HepG2 (cell line): ENCODE data around the gene KLHL18. TPM values are rescaled to one million over a fixed set of nuclear protein-coding genes. Genes with fewer than 3 reads are reported as not detected.

Source experiments
- ATAC-seq: fragments of 200-7000 bp; cut with Tn5 transposase; 3 replicates; pipeline ENCODE4 v1.9.1; 2020; ENCODE audit warnings: mild to moderate bottlenecking, moderate library complexity
- BruUV-seq: library from RNA; stranded (reverse); fragments of 400-500 nt; replicated peaks from 2 replicates; lab custom pipeline; 2021; lab: Mats Ljungman, UMichigan
- CTCF ChIA-PET: fragments of 300-600 bp; formaldehyde crosslinking; extraction: SDS; loops from one replicate; lab custom pipeline; 2021; ENCODE audit warnings: low total read pairs, inconsistent platforms, low intra/inter-chr PET ratio; lab: Yijun Ruan, JAX
- POLR2A ChIA-PET: fragments of 350-600 bp; sonication (Branson Sonifier 250); formaldehyde crosslinking; loops from one replicate; lab custom pipeline; 2020; ENCODE audit warnings: antibody characterized with exemption, inconsistent platforms; lab: Yijun Ruan, JAX
- DNase-seq: peaks from one replicate; pipeline ENCODE4 v3.0.0-alpha.2; 2015; ENCODE audit warnings: low spot score
- FAIRE-seq: peaks from 3 replicates; lab custom pipeline; 2011; peaks lifted over from hg19 to GRCh38; lab: Jason Lieb, UNC
- H2AFZ ChIP-seq: one replicate; pipeline ENCODE4 v1.6.1; 2011; ENCODE audit warnings: low read length, inconsistent platforms
- H3K27ac ChIP-seq: fragments of 300-600 bp; 3 replicates; pipeline ENCODE4 v1.8.0; 2011; ENCODE audit warnings: mixed run types, mild to moderate bottlenecking, mixed read lengths, low read length, inconsistent platforms; ENCODE audit not compliant: insufficient read depth; ENCODE audit errors: extremely low read length
- H3K27me3 ChIP-seq, 2 experiments: fragments of 200-600 bp in 1 of 2; 2 replicates in 1 of 2; 3 replicates in 1 of 2; pipeline versions ENCODE4 v1.6.0 to v1.8.0; 2011; ENCODE audit warnings: low read length in 2 of 2, mild to moderate bottlenecking in 2 of 2, moderate library complexity in 2 of 2, inconsistent platforms in 1 of 2; ENCODE audit not compliant: insufficient read depth in 2 of 2, control insufficient read depth in 1 of 2
- H3K36me3 ChIP-seq, 2 experiments: fragments of 200-600 bp in 1 of 2; replicated peaks in 1 of 2; 2 replicates in 1 of 2; 3 replicates in 1 of 2; pipeline versions ENCODE4 v1.5.1 to v1.8.0; 2011; ENCODE audit warnings: low read length in 2 of 2, inconsistent platforms in 1 of 2; ENCODE audit not compliant: insufficient read depth in 2 of 2, control insufficient read depth in 1 of 2
- H3K4me1 ChIP-seq: 2 replicates; pipeline ENCODE4 v1.5.1; 2012; ENCODE audit warnings: low read length, inconsistent platforms; ENCODE audit not compliant: insufficient read depth
- H3K4me2 ChIP-seq: 2 replicates; pipeline ENCODE4 v1.6.0; 2011; ENCODE audit warnings: low read depth, low read length, inconsistent platforms
- H3K4me3 ChIP-seq, 3 experiments: fragments of 200-600 bp in 1 of 3; sonication (generic), shearing (Covaris generic) in 1 of 3; replicated peaks in 1 of 3; 2 replicates each; pipeline ENCODE4 v1.5.1; 2011 to 2016; ENCODE audit warnings: low read length in 3 of 3, inconsistent platforms in 2 of 3, low read depth in 2 of 3, mild to moderate bottlenecking in 2 of 3, control low read depth in 1 of 3, mixed read lengths in 1 of 3; ENCODE audit not compliant: insufficient read depth in 1 of 3
- H3K79me2 ChIP-seq: one replicate; pipeline ENCODE4 v1.6.1; 2011; ENCODE audit warnings: low read length, inconsistent platforms; ENCODE audit not compliant: insufficient read depth
- H3K9ac ChIP-seq: 2 replicates; pipeline ENCODE4 v1.6.0; 2011; ENCODE audit warnings: mild to moderate bottlenecking, low read depth, low read length, inconsistent platforms; ENCODE audit not compliant: insufficient read depth
- H3K9me3 ChIP-seq: 2 replicates; pipeline ENCODE4 v1.5.1; 2012; ENCODE audit warnings: mild to moderate bottlenecking, low read length
- H4K20me1 ChIP-seq: 2 replicates; pipeline ENCODE4 v1.6.0; 2011; ENCODE audit warnings: inconsistent platforms, mild to moderate bottlenecking, low read length, moderate library complexity; ENCODE audit not compliant: insufficient read depth
- AHR ChIP-seq: IDR thresholded peaks from 2 replicates; pipeline ENCODE4 v1.6.1; 2018; ENCODE audit warnings: missing genetic modification reagents, missing compliant biosample characterization
- CHD4 ChIP-seq: fragments of 200-600 bp; sonication (generic); IDR thresholded peaks from 2 replicates; pipeline ENCODE4 v1.7.0; 2017; ENCODE audit warnings: mild to moderate bottlenecking, low read length, borderline replicate concordance
- RARA ChIP-seq: IDR thresholded peaks from 2 replicates; pipeline ENCODE4 v1.6.1; 2016; ENCODE audit warnings: missing genetic modification reagents, missing compliant biosample characterization
- RARG ChIP-seq: sonication (generic); formaldehyde crosslinking; IDR thresholded peaks from 2 replicates; pipeline ENCODE4 v1.4.0; 2020; ENCODE audit warnings: low read depth, mild to moderate bottlenecking, missing genetic modification reagents
- SMC3 ChIP-seq: IDR thresholded peaks from 2 replicates; pipeline ENCODE4 v1.6.1; 2011; ENCODE audit warnings: low read length, improper control_type of control experiment
- ZBTB20 ChIP-seq: sonication (generic); formaldehyde crosslinking; IDR thresholded peaks from 2 replicates; pipeline ENCODE4 v1.8.1; 2023; ENCODE audit warnings: missing genetic modification reagents, low read depth, mild to moderate bottlenecking, borderline replicate concordance
- ZBTB7A ChIP-seq: sonication (generic); formaldehyde crosslinking; IDR thresholded peaks from 2 replicates; pipeline ENCODE4 v1.8.0; 2022; ENCODE audit warnings: mild to moderate bottlenecking, missing genetic modification reagents
- ZNF180 ChIP-seq: sonication (generic); formaldehyde crosslinking; IDR thresholded peaks from 2 replicates; pipeline ENCODE4 v1.4.0; 2020; ENCODE audit warnings: low read depth, missing genetic modification reagents, borderline replicate concordance
- ZNF343 ChIP-seq: sonication (generic); formaldehyde crosslinking; IDR thresholded peaks from 2 replicates; pipeline ENCODE4 v1.4.0; 2020; ENCODE audit warnings: mild to moderate bottlenecking, missing genetic modification reagents
- ZNF362 ChIP-seq: sonication (generic); formaldehyde crosslinking; IDR thresholded peaks from 2 replicates; pipeline ENCODE4 v1.4.0; 2020; ENCODE audit warnings: missing genetic modification reagents, mild to moderate bottlenecking, borderline replicate concordance
- ZNF841 ChIP-seq: sonication (generic); formaldehyde crosslinking; IDR thresholded peaks from 2 replicates; pipeline ENCODE4 v1.8.1; 2023; ENCODE audit warnings: missing genetic modification reagents, borderline replicate concordance
- ZSCAN20 ChIP-seq: sonication (generic); formaldehyde crosslinking; IDR thresholded peaks from 2 replicates; pipeline ENCODE4 v1.4.0; 2020; ENCODE audit warnings: missing genetic modification reagents, mild to moderate bottlenecking, borderline replicate concordance
- WGBS: methylation state at CpG from one replicate; pipeline ENCODE4 v1.1.6; 2017; ENCODE audit warnings: low lambda C conversion rate; 5-methylcytosine and 5-hydroxymethylcytosine counted together
- in situ Hi-C: cut with HindIII; loops from 2 replicates; pipeline ENCODE4 v1.10.0; 2017; ENCODE audit warnings: low pct_unique_long_range_greater_than_20kb; ENCODE audit not compliant: extremely low pct_ligation_motif_present
- intact Hi-C: fragments of 100-400 bp; cut with micrococcal nuclease; formaldehyde crosslinking; loops from one replicate; pipeline ENCODE4 v1.10.0; 2022; ENCODE audit not compliant: unreplicated experiment
- polyA plus RNA-seq, 8 experiments: library from polyadenylated mRNA; depleted of rRNA in 3 of 8; stranded (reverse) in 7 of 8; unstranded in 1 of 8; fragments of >200 nt; fragmentation: Illumina TruSeq in 4 of 8; extraction: Trizol in 4 of 8; gene quantifications; 2 replicates each; pipeline versions ENCODE4 v1.2.1 to v1.2.3, GENCODE V29; 2011 to 2016; ENCODE audit warnings: low read depth in 4 of 8, missing spikeins in 1 of 8, mixed read lengths in 1 of 8; ENCODE audit not compliant: insufficient read depth in 1 of 8
- total RNA-seq, 5 experiments: library from RNA; depleted of rRNA; stranded (reverse); fragments of >200 nt; fragmentation: Illumina TruSeq; extraction: Trizol; gene quantifications; 2 replicates each; pipeline ENCODE4 v1.2.3, GENCODE V29; 2016; ENCODE audit warnings: low read depth in 1 of 5

Gene KLHL18
- total and polyA plus RNA-seq, 2 of the 13 experiments (the other 11 are each of a cell fraction or from before 2014, with no cell fraction given): 17.5 to 18.8 TPM

DNA sequence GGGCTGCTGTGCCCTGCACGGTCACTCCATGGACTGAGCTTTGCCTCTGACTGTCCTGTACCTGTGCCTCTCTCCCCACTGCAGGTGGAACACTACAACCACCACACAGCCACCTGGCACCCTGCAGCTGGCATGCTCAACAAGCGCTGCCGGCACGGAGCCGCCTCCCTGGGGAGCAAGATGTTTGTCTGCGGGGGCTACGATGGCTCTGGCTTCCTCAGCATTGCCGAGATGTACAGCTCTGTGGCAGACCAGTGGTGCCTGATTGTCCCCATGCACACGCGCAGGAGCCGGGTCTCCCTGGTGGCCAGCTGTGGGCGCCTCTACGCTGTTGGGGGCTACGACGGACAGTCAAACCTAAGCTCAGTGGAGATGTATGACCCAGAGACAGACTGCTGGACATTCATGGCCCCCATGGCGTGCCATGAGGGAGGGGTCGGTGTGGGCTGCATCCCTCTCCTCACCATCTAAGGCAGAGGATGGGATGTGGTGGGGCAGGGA, 60.8 kb downstream of the KLHL18 start (continued):
- TF ChIP-seq ZBTB7A (CRISPR knock-in tag) (no peak), ZSCAN20 (no peak), RARA (no peak)

DNA sequence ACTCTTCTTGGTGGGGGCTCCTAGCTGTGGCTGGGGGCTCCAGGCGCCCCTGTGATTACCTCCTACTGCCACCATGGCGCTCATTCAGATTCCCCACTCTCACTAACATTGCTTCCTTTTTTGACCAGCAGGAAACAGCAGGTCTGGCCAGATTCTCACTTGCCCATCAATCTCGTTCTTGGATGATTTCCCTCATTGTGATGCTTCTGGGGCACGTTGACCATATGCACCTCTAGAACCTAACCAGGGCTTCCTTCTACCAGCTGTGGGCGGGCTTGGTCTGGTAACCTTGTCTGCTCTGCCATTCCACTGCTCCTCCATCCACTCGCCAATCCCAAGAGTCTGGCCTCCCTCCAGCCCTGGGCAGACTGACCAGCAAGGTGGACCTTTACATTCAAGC, 62.2 kb downstream of the KLHL18 start:
- POLR2A ChIA-PET: no interaction called here
- no peak for ATAC-seq
- CTCF ChIA-PET: no interaction called here
- Histone ChIP-seq H3K36me3 (peaks cover 5 to 19% of the 10 kb centered on the region in 2 experiments; a peak in 4 of 5 replicates), H3K4me3 (no peak overlapping the region), H3K9me3 (no peaks in the 10 kb centered on the region), H4K20me1 (no peaks in the 10 kb centered on the region), H2AFZ (no peak overlapping the region), H3K27me3 (no peaks in the 10 kb centered on the region), H3K4me1 (peaks cover 18% of the 10 kb centered on the region), H3K79me2 (no peaks in the 10 kb centered on the region), H3K9ac (no peak overlapping the region), H3K4me2 (no peak overlapping the region), H3K27ac (no peak overlapping the region)
- intact Hi-C loops (no loop called here), in situ Hi-C loops (no loop called here)
- no TSS peak for BruUV-seq
- 100% methylated on average over 6 of the region's 6 CpGs for WGBS
- no peak for FAIRE-seq
- DNase-seq: no peak
- TF ChIP-seq ZNF841: no peak
- no peak for TF ChIP-seq CHD4
- TF ChIP-seq ZNF362 (CRISPR knock-in tag): no peak
- no peak for TF ChIP-seq ZBTB20 (CRISPR knock-in tag)
- no peak for TF ChIP-seq ZNF180 (CRISPR knock-in tag)
- no peak for TF ChIP-seq RARG (CRISPR knock-in tag)
- no peak for TF ChIP-seq SMC3
- TF ChIP-seq ZNF343: no peak
- TF ChIP-seq AHR: no peak
